ENCODE measurements around the gene NAA30.

The NAA30 gene

DNA sequence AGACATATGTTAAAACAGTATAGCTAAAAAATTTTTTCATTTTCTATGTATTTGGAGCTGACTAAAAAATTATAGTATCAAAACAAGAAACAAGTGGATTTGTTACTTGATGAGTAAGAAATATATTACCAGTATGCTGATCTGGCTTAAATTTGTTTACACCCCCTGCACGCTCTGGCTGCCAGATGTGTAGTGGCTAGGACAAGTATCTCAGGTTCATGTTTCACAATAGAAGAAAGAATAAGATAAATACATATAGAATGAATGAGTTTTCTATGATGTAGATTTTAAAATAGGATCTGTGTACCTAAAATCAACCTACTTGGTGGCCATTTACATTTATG lies 13.1 kb downstream of the NAA30 start (continued):
- TF ChIP-seq, protein P1, sequence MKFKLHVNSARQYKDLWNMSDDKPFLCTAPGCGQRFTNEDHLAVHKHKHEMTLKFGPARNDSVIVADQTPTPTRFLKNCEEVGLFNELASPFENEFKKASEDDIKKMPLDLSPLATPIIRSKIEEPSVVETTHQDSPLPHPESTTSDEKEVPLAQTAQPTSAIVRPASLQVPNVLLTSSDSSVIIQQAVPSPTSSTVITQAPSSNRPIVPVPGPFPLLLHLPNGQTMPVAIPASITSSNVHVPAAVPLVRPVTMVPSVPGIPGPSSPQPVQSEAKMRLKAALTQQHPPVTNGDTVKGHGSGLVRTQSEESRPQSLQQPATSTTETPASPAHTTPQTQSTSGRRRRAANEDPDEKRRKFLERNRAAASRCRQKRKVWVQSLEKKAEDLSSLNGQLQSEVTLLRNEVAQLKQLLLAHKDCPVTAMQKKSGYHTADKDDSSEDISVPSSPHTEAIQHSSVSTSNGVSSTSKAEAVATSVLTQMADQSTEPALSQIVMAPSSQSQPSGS (tag by site-specific recombination; IDR thresholded peaks at IDR 0.05; ENCODE audit: low read depth), result no peak
- no peak for TF ChIP-seq ZNF549 (tag by site-specific recombination; IDR thresholded peaks at IDR 0.05)

GRCh38 chr14:57405562-57405961 lies 15.2 kb downstream of the NAA30 start:
- H3K4me3 ChIP-seq (ENCODE audit: low read depth, low read length), result no peak overlapping the region
- no peaks in the 10 kb centered on the region for H3K9me3 ChIP-seq (ENCODE audit: control insufficient read depth, insufficient read depth, low read depth, low read length)
- TF ChIP-seq ZNF704 (tag by site-specific recombination; IDR thresholded peaks at IDR 0.05) (no peak), ZNF837 (tag by site-specific recombination; IDR thresholded peaks at IDR 0.05) (no peak), ZSCAN30 (tag by site-specific recombination; IDR thresholded peaks at IDR 0.05) (no peak), FEZF1 (tag by site-specific recombination; IDR thresholded peaks at IDR 0.05) (no peak), ZNF48 (tag by site-specific recombination; IDR thresholded peaks at IDR 0.05) (no peak), SETDB1 (IDR thresholded peaks at IDR 0.05; ENCODE audit: insufficient read length, low read length) (no peak), ZNF148 (tag by site-specific recombination; IDR thresholded peaks at IDR 0.05; ENCODE audit: borderline replicate concordance) (no peak), ZBTB17 (tag by site-specific recombination; IDR thresholded peaks at IDR 0.05) (no peak), ZNF292 (tag by site-specific recombination; IDR thresholded peaks at IDR 0.05; ENCODE audit: borderline replicate concordance, low read depth) (no peak)
- H3K4me1 ChIP-seq (ENCODE audit: control insufficient read depth, insufficient read depth, low read length), result peaks cover 11% of the 10 kb centered on the region
- ChIA-PET POLR2A (no interaction called here), CTCF (no interaction called here)
- H3K27ac ChIP-seq (ENCODE audit: extremely low read depth, low read depth, low read length), result no peak overlapping the region
- peaks cover 20 to 31% of the 10 kb centered on the region in 2 experiments for H3K36me3 ChIP-seq (ENCODE audit: control insufficient read depth in 2 of 2, insufficient read depth in 1 of 2, low read length in 2 of 2)

- H3K4me3 ChIP-seq (ENCODE audit: low read depth, low read length), result no peak overlapping the region
- no peak overlapping the region for H3K27ac ChIP-seq (ENCODE audit: extremely low read depth, low read depth, low read length)
- H3K36me3 ChIP-seq (ENCODE audit: control insufficient read depth in 2 of 2, insufficient read depth in 1 of 2, low read length in 2 of 2), result peaks cover 13 to 24% of the 10 kb centered on the region in 2 experiments
- ChIA-PET POLR2A (no interaction called here), CTCF (no interaction called here)
- H3K9me3 ChIP-seq (ENCODE audit: control insufficient read depth, insufficient read depth, low read depth, low read length), result no peaks in the 10 kb centered on the region
- H3K4me1 ChIP-seq (ENCODE audit: control insufficient read depth, insufficient read depth, low read length), result peaks cover 3% of the 10 kb centered on the region; the same call in 1 of the 2 replicates
- no peak for TF ChIP-seq ZNF555 (tag by site-specific recombination; conservative IDR thresholded peaks at IDR 0.05)
- no peak for TF ChIP-seq ZNF48 (tag by site-specific recombination; IDR thresholded peaks at IDR 0.05)
- no peak for TF ChIP-seq ZNF416 (tag by site-specific recombination; IDR thresholded peaks at IDR 0.05)
- no peak for TF ChIP-seq ZNF404 (tag by site-specific recombination; IDR thresholded peaks at IDR 0.05)
- TF ChIP-seq ZNF837 (tag by site-specific recombination; IDR thresholded peaks at IDR 0.05), result no peak
- no peak for TF ChIP-seq YY1 (tag by site-specific recombination; IDR thresholded peaks at IDR 0.05)
- TF ChIP-seq, protein P2, sequence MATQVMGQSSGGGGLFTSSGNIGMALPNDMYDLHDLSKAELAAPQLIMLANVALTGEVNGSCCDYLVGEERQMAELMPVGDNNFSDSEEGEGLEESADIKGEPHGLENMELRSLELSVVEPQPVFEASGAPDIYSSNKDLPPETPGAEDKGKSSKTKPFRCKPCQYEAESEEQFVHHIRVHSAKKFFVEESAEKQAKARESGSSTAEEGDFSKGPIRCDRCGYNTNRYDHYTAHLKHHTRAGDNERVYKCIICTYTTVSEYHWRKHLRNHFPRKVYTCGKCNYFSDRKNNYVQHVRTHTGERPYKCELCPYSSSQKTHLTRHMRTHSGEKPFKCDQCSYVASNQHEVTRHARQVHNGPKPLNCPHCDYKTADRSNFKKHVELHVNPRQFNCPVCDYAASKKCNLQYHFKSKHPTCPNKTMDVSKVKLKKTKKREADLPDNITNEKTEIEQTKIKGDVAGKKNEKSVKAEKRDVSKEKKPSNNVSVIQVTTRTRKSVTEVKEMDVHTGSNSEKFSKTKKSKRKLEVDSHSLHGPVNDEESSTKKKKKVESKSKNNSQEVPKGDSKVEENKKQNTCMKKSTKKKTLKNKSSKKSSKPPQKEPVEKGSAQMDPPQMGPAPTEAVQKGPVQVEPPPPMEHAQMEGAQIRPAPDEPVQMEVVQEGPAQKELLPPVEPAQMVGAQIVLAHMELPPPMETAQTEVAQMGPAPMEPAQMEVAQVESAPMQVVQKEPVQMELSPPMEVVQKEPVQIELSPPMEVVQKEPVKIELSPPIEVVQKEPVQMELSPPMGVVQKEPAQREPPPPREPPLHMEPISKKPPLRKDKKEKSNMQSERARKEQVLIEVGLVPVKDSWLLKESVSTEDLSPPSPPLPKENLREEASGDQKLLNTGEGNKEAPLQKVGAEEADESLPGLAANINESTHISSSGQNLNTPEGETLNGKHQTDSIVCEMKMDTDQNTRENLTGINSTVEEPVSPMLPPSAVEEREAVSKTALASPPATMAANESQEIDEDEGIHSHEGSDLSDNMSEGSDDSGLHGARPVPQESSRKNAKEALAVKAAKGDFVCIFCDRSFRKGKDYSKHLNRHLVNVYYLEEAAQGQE (tag by site-specific recombination; IDR thresholded peaks at IDR 0.05), result no peak
- TF ChIP-seq ZNF623 (tag by site-specific recombination; IDR thresholded peaks at IDR 0.05), result no peak
- TF ChIP-seq, protein P3, sequence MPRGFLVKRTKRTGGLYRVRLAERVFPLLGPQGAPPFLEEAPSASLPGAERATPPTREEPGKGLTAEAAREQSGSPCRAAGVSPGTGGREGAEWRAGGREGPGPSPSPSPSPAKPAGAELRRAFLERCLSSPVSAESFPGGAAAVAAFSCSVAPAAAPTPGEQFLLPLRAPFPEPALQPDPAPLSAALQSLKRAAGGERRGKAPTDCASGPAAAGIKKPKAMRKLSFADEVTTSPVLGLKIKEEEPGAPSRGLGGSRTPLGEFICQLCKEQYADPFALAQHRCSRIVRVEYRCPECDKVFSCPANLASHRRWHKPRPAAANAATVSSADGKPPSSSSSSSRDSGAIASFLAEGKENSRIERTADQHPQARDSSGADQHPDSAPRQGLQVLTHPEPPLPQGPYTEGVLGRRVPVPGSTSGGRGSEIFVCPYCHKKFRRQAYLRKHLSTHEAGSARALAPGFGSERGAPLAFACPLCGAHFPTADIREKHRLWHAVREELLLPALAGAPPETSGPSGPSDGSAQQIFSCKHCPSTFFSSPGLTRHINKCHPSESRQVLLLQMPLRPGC (tag by site-specific recombination; IDR thresholded peaks at IDR 0.05), result no peak
- no peak for TF ChIP-seq ZNF704 (tag by site-specific recombination; IDR thresholded peaks at IDR 0.05)
- TF ChIP-seq ZNF776 (tag by site-specific recombination; IDR thresholded peaks at IDR 0.05; ENCODE audit: borderline replicate concordance), result no peak
- TF ChIP-seq ZNF433 (tag by site-specific recombination; IDR thresholded peaks at IDR 0.05; ENCODE audit: low read depth), result no peak
Measured at GRCh38 chr14:57408037-57408436, 17.7 kb downstream of the NAA30 start.
